Brain microvascular endothelial cell (primary cell): Measurements from ENCODE around the gene TUBA1B.

Experiments
- DNase-seq: peaks from one replicate; pipeline ENCODE4 v3.0.0-alpha.2; 2020
- H3K27ac ChIP-seq: fragments of 250-450 bp; sonication (Bioruptor Pico); 2 replicates; pipeline ENCODE4 v1.5.1; 2020; ENCODE audit warnings: mild to moderate bottlenecking, moderate library complexity
- H3K27me3 ChIP-seq: fragments of 250-450 bp; sonication (Bioruptor Pico); replicated peaks from 2 replicates; pipeline ENCODE4 v1.5.1; 2020; ENCODE audit warnings: mild to moderate bottlenecking
- H3K36me3 ChIP-seq: fragments of 250-450 bp; sonication (Bioruptor Pico); replicated peaks from 2 replicates; pipeline ENCODE4 v1.5.1; 2020; ENCODE audit warnings: mild to moderate bottlenecking
- H3K4me3 ChIP-seq: 2 replicates; pipeline ENCODE4 v1.5.1; 2011; ENCODE audit warnings: low read depth, mild to moderate bottlenecking, control low read depth, low read length, moderate library complexity
- CTCF ChIP-seq: IDR thresholded peaks from 2 replicates; pipeline ENCODE4 v1.5.1; 2011; ENCODE audit warnings: low read depth, mild to moderate bottlenecking, moderate library complexity, low read length, control low read depth, inconsistent platforms; ENCODE audit errors: missing control alignments
- in situ Hi-C: cut with HindIII; loops from 2 replicates; pipeline ENCODE4 v1.10.0; 2017; ENCODE audit warnings: low sequenced_read_pairs, low pct_ligation_motif_present

TUBA1B gene

GRCh38 chr12:49091056-49091835 is 39.9 kb downstream of the TUBA1B start:
- Histone ChIP-seq H3K27me3 (peaks cover 12% of the 10 kb centered on the region), H3K4me3 (peak overlapping the region; percentile 40), H3K36me3 (peaks cover 3% of the 10 kb centered on the region), H3K27ac (no peak overlapping the region)
- no peak for DNase-seq
- in situ Hi-C loops: no loop called here
- TF ChIP-seq CTCF: no peak

- DNase-seq: no peak
- Histone ChIP-seq H3K27ac (no peak overlapping the region), H3K36me3 (no peaks in the 10 kb centered on the region), H3K4me3 (peak overlapping the region; percentile 37), H3K27me3 (peaks cover 12% of the 10 kb centered on the region)
- peak; percentile 56 for TF ChIP-seq CTCF
- in situ Hi-C loops: no loop called here
Observed at GRCh38 chr12:49089821-49090773, 41.1 kb downstream of the TUBA1B start.

- in situ Hi-C loops: no loop called here
- no peak overlapping the region for H3K27ac ChIP-seq
- H3K27me3 ChIP-seq: peaks cover 12% of the 10 kb centered on the region
- H3K4me3 ChIP-seq: no peak overlapping the region
- no peak for DNase-seq
- TF ChIP-seq CTCF: no peak
- H3K36me3 ChIP-seq: no peaks in the 10 kb centered on the region
Observed at GRCh38 chr12:49088932-49089330, 42.3 kb downstream of the TUBA1B start.

GRCh38 chr12:49088150-49088931 is 42.9 kb downstream of the TUBA1B start:
- DNase-seq: peak; percentile 84
- Histone ChIP-seq H3K36me3 (no peaks in the 10 kb centered on the region), H3K27ac (no peak overlapping the region), H3K4me3 (no peak overlapping the region), H3K27me3 (peaks cover 12% of the 10 kb centered on the region)
- in situ Hi-C loops: no loop called here
- peak; percentile 92 for TF ChIP-seq CTCF

- DNase-seq: no peak
- no peak overlapping the region for H3K27ac ChIP-seq
- no peak for TF ChIP-seq CTCF
- H3K27me3 ChIP-seq: peaks cover 12% of the 10 kb centered on the region
- in situ Hi-C loops: no loop called here
- H3K36me3 ChIP-seq: no peaks in the 10 kb centered on the region
- H3K4me3 ChIP-seq: no peak overlapping the region
Observed at GRCh38 chr12:49086116-49086515, 45.1 kb downstream of the TUBA1B start.
